ENCODE results near the gene RETREG3. TPM values are rescaled to one million over a fixed set of nuclear protein-coding genes. Genes with fewer than 3 reads are reported as not detected.

RETREG3 gene
- total RNA-seq, 2 donors from 2014 or later = 51.5 to 55.4 TPM

- peak; percentile 98 for DNase-seq
- no peaks in the 10 kb centered on the region for H3K27me3 Mint-ChIP-seq (ENCODE audit: insufficient read depth)
- 0% methylated on average over 30 to 72 of the region's 72 CpGs for WGBS, 2 experiments (ENCODE audit: insufficient coverage in 1 of 2, insufficient read length in 1 of 2)
- no peaks in the 10 kb centered on the region for H3K9me3 ChIP-seq (ENCODE audit: control insufficient read depth, low read length)
- peak within 1 kb of the TSS; percentile 94 for H3K27ac Mint-ChIP-seq
- peaks cover 4% of the 10 kb centered on the region for H3K4me1 ChIP-seq (ENCODE audit: control insufficient read depth, insufficient read depth, low read length)
- peak; percentile 43 for TF ChIP-seq CTCF (conservative IDR thresholded peaks at IDR 0.05)
- H3K9me3 Mint-ChIP-seq = no peaks in the 10 kb centered on the region
- H3K4me1 Mint-ChIP-seq = peaks cover 15% of the 10 kb centered on the region
- no peaks in the 10 kb centered on the region for H3K27me3 ChIP-seq (ENCODE audit: control insufficient read depth, insufficient read depth, low read length, poor library complexity, severe bottlenecking)
- H3K9ac ChIP-seq (ENCODE audit: extremely low read depth, low read length, poor library complexity, severe bottlenecking) = peak within 1 kb of the TSS; percentile 63
- peaks cover 67% of the 10 kb centered on the region for H3K36me3 ChIP-seq (ENCODE audit: control insufficient read depth, insufficient read depth, low read length)
- H3K4me3 Mint-ChIP-seq = peak within 1 kb of the TSS; percentile 86
- H3K4me3 ChIP-seq (ENCODE audit: low read length) = peak within 1 kb of the TSS; percentile 94
- peaks cover 43% of the 10 kb centered on the region for H3K36me3 Mint-ChIP-seq (ENCODE audit: low read depth)
- peak within 1 kb of the TSS; percentile 78 for H3K27ac ChIP-seq (ENCODE audit: low read depth, low read length)
Observed at GRCh38 chr17:42566883-42567573, 42.1 kb downstream of the RETREG3 start, which contains the start of gene MLX. MLX (plus strand) TSS chr17:42567100; CDS start chr17:42567125, 25 bp downstream.

- DNase-seq = no peak
- no peaks in the 10 kb centered on the region for H3K9me3 Mint-ChIP-seq
- H3K4me1 ChIP-seq (ENCODE audit: control insufficient read depth, insufficient read depth, low read length) = peaks cover 4% of the 10 kb centered on the region
- peak overlapping the region; percentile 86 for H3K4me3 Mint-ChIP-seq
- H3K9ac ChIP-seq (ENCODE audit: extremely low read depth, low read length, poor library complexity, severe bottlenecking) = no peak overlapping the region
- WGBS, 2 experiments (ENCODE audit: insufficient coverage in 1 of 2, insufficient read length in 1 of 2) = 59 to 66% methylated on average over 17 to 28 of the region's 28 CpGs
- peaks cover 36% of the 10 kb centered on the region for H3K36me3 Mint-ChIP-seq (ENCODE audit: low read depth)
- peak overlapping the region; percentile 78 for H3K27ac ChIP-seq (ENCODE audit: low read depth, low read length)
- peaks cover 16% of the 10 kb centered on the region for H3K4me1 Mint-ChIP-seq
- H3K4me3 ChIP-seq (ENCODE audit: low read length) = peak overlapping the region; percentile 94
- peak overlapping the region; percentile 94 for H3K27ac Mint-ChIP-seq
- peaks cover 60% of the 10 kb centered on the region for H3K36me3 ChIP-seq (ENCODE audit: control insufficient read depth, insufficient read depth, low read length)
- H3K27me3 Mint-ChIP-seq (ENCODE audit: insufficient read depth) = no peaks in the 10 kb centered on the region
- no peaks in the 10 kb centered on the region for H3K27me3 ChIP-seq (ENCODE audit: control insufficient read depth, insufficient read depth, low read length, poor library complexity, severe bottlenecking)
- TF ChIP-seq CTCF (conservative IDR thresholded peaks at IDR 0.05) = no peak
- no peaks in the 10 kb centered on the region for H3K9me3 ChIP-seq (ENCODE audit: control insufficient read depth, low read length)
Observed at GRCh38 chr17:42566215-42566882, 42.8 kb downstream of the RETREG3 start.

GRCh38 chr17:42565523-42566214 is 43.5 kb downstream of the RETREG3 start:
- peak overlapping the region; percentile 94 for H3K27ac Mint-ChIP-seq
- no peaks in the 10 kb centered on the region for H3K27me3 ChIP-seq (ENCODE audit: control insufficient read depth, insufficient read depth, low read length, poor library complexity, severe bottlenecking)
- H3K36me3 ChIP-seq (ENCODE audit: control insufficient read depth, insufficient read depth, low read length) = peaks cover 55% of the 10 kb centered on the region
- WGBS, 2 experiments (ENCODE audit: insufficient coverage in 1 of 2, insufficient read length in 1 of 2) = 90 to 96% methylated on average over 9 to 16 of the region's 16 CpGs
- H3K9me3 ChIP-seq (ENCODE audit: control insufficient read depth, low read length) = no peaks in the 10 kb centered on the region
- peaks cover 31% of the 10 kb centered on the region for H3K36me3 Mint-ChIP-seq (ENCODE audit: low read depth)
- H3K4me3 ChIP-seq (ENCODE audit: low read length) = no peak overlapping the region
- no peak overlapping the region for H3K9ac ChIP-seq (ENCODE audit: extremely low read depth, low read length, poor library complexity, severe bottlenecking)
- peaks cover 18% of the 10 kb centered on the region for H3K4me1 Mint-ChIP-seq
- no peak for DNase-seq
- no peak overlapping the region for H3K27ac ChIP-seq (ENCODE audit: low read depth, low read length)
- H3K4me3 Mint-ChIP-seq = peak overlapping the region; percentile 86
- no peaks in the 10 kb centered on the region for H3K9me3 Mint-ChIP-seq
- H3K4me1 ChIP-seq (ENCODE audit: control insufficient read depth, insufficient read depth, low read length) = peaks cover 4% of the 10 kb centered on the region
- no peaks in the 10 kb centered on the region for H3K27me3 Mint-ChIP-seq (ENCODE audit: insufficient read depth)
- no peak for TF ChIP-seq CTCF (conservative IDR thresholded peaks at IDR 0.05)
